Spleen (tissue), 7 donors: ENCODE measurements around the gene ARHGAP6.

Experiments used
- CTCF ChIP-seq, 11 experiments: fragments of 200-600 bp in 7 of 11; fragments of 450-650 bp in 4 of 11; sonication (generic) in 4 of 11; IDR thresholded peaks in 8 of 11; conservative IDR thresholded peaks in 3 of 11; 1 replicate in 7 of 11; 2 replicates in 4 of 11; pipeline versions ENCODE4 v1.4.0 to v1.8.0; 2016 to 2021; ENCODE audit warnings: antibody characterized with exemption in 11 of 11, inconsistent platforms in 4 of 11, mild to moderate bottlenecking in 1 of 11
- POLR2A ChIP-seq, 3 donors: fragments of 450-650 bp; IDR thresholded peaks; one replicate each; pipeline ENCODE4 v1.5.1; 2017; ENCODE audit warnings: antibody characterized with exemption in 3 of 3, mild to moderate bottlenecking in 1 of 3
- donor health status: DM: no; HTN: no; CAD: no; lungs with moderate emphysema.
- donor health status: DM: no; HTN: no; CAD: no.
- donor health status: DM: no; HTN: no; CAD: no.

- TF ChIP-seq CTCF (IDR thresholded peaks at IDR 0.05 in 8 of 11, conservative IDR thresholded peaks at IDR 0.05 in 3 of 11) (no peak), POLR2A (IDR thresholded peaks at IDR 0.05) (no peak)
These were observed 485.1 kb downstream of the ARHGAP6 start for GRCh38 chrX:11180571-11180970.
